22Rv1 (cell line): ENCODE measurements around the gene OXCT1.

Experiments used
- CTCF ChIP-seq: fragments of 450-650 bp; IDR thresholded peaks from 2 replicates; pipeline ENCODE4 v1.5.1; 2017; ENCODE audit warnings: mild to moderate bottlenecking
- ZFX ChIP-seq: fragments of 450-650 bp; IDR thresholded peaks from 2 replicates; pipeline ENCODE4 v1.6.1; 2017; ENCODE audit warnings: antibody characterized with exemption, borderline replicate concordance

GRCh38 chr5:41891066-41891707 is 21.0 kb upstream of the OXCT1 start:
- TF ChIP-seq CTCF (no peak), ZFX (no peak)
